ENCODE measurements around the gene ABTB2.

Gene ABTB2

GRCh38 chr11:34277171-34277570 is 80.6 kb downstream of the ABTB2 start:
- DNase-seq (ENCODE audit: extremely low read depth, low read depth): no peak
- no peak for TF ChIP-seq CTCF (IDR thresholded peaks at IDR 0.05; ENCODE audit: low read depth, low read length)

GRCh38 chr11:34276352-34276864 is 81.4 kb downstream of the ABTB2 start:
- no peak for TF ChIP-seq CTCF (IDR thresholded peaks at IDR 0.05; ENCODE audit: low read depth, low read length)
- no peak for DNase-seq (ENCODE audit: extremely low read depth, low read depth)

- TF ChIP-seq CTCF (IDR thresholded peaks at IDR 0.05; ENCODE audit: low read depth, low read length): no peak
- DNase-seq (ENCODE audit: extremely low read depth, low read depth): no peak
These were observed 82.3 kb downstream of the ABTB2 start for GRCh38 chr11:34275486-34275885.

GRCh38 chr11:34274712-34275398 is 83.0 kb downstream of the ABTB2 start:
- peak; percentile 91 for DNase-seq (ENCODE audit: extremely low read depth, low read depth)
- no peak for TF ChIP-seq CTCF (IDR thresholded peaks at IDR 0.05; ENCODE audit: low read depth, low read length)

GRCh38 chr11:34273099-34273498 is 84.7 kb downstream of the ABTB2 start:
- no peak for TF ChIP-seq CTCF (IDR thresholded peaks at IDR 0.05; ENCODE audit: low read depth, low read length)
- no peak for DNase-seq (ENCODE audit: extremely low read depth, low read depth)

- no peak for TF ChIP-seq CTCF (IDR thresholded peaks at IDR 0.05; ENCODE audit: low read depth, low read length)
These were observed 86.1 kb downstream of the ABTB2 start for GRCh38 chr11:34271727-34272126.

GRCh38 chr11:34270711-34271110 is 87.1 kb downstream of the ABTB2 start:
- DNase-seq (ENCODE audit: extremely low read depth, low read depth): no peak
- TF ChIP-seq CTCF (IDR thresholded peaks at IDR 0.05; ENCODE audit: low read depth, low read length): no peak

More at GRCh38 chr11:34271727-34272126, 86.1 kb downstream of the ABTB2 start:
- DNase-seq (ENCODE audit: extremely low read depth, low read depth): no peak

Data from AG09319 (cell line).